Measurements from ENCODE around the gene CMYA5.
"Not testable (repeated sequence)": the region's sequence is repeated elsewhere in the genome, so short reads cannot be mapped to it uniquely, and the experiment has no call there.

Gene CMYA5

GRCh38 chr5:79704553-79704952 is 14.9 kb downstream of the CMYA5 start:
- DNase-seq: no peak

GRCh38 chr5:79705632-79706031 is 16.0 kb downstream of the CMYA5 start:
- DNase-seq: no peak

- DNase-seq: not testable (repeated sequence)
Measured at GRCh38 chr5:79706317-79706716, 16.7 kb downstream of the CMYA5 start.

- no peak for DNase-seq
Measured at GRCh38 chr5:79707535-79707934, 17.9 kb downstream of the CMYA5 start.

GRCh38 chr5:79712741-79713140 is 23.1 kb downstream of the CMYA5 start:
- DNase-seq: no peak

- DNase-seq: no peak
Measured at GRCh38 chr5:79713727-79714126, 24.1 kb downstream of the CMYA5 start.

GRCh38 chr5:79716839-79717238 is 27.2 kb downstream of the CMYA5 start:
- DNase-seq: no peak

- no peak for DNase-seq
Measured at GRCh38 chr5:79720096-79720495, 30.5 kb downstream of the CMYA5 start.

- DNase-seq: no peak
Measured at GRCh38 chr5:79727451-79728355, 38.1 kb downstream of the CMYA5 start.

- no peak for DNase-seq
Measured at GRCh38 chr5:79728396-79728795, 38.8 kb downstream of the CMYA5 start.

GRCh38 chr5:79729679-79730078 is 40.0 kb downstream of the CMYA5 start:
- DNase-seq: no peak

GRCh38 chr5:79730564-79730963 is 40.9 kb downstream of the CMYA5 start:
- no peak for DNase-seq

GRCh38 chr5:79731775-79732174 is 42.1 kb downstream of the CMYA5 start:
- no peak for DNase-seq

GRCh38 chr5:79736528-79737514 is 47.2 kb downstream of the CMYA5 start:
- DNase-seq: no peak

GRCh38 chr5:79738349-79738748 is 48.7 kb downstream of the CMYA5 start:
- no peak for DNase-seq

- no peak for DNase-seq
Measured at GRCh38 chr5:79742549-79743136, 53.0 kb downstream of the CMYA5 start.

- no peak for DNase-seq
Measured at GRCh38 chr5:79743846-79744605, 54.4 kb downstream of the CMYA5 start.

GRCh38 chr5:79745255-79745654 is 55.6 kb downstream of the CMYA5 start:
- no peak for DNase-seq

- no peak for DNase-seq
Measured at GRCh38 chr5:79746642-79747569, 57.3 kb downstream of the CMYA5 start.

GRCh38 chr5:79750611-79751510 is 61.2 kb downstream of the CMYA5 start:
- DNase-seq: no peak
